Duodenal mucosa (tissue), 2 donors: ENCODE results near the gene MYO5B.

Source experiments
- H3K27ac ChIP-seq: one replicate; pipeline ENCODE4 v1.7.0; 2013; ENCODE audit warnings: low read depth, low read length
- H3K27me3 ChIP-seq, 2 donors: one replicate each; pipeline ENCODE4 v1.7.0; 2013; ENCODE audit warnings: low read length in 2 of 2, control low read depth in 1 of 2; ENCODE audit not compliant: insufficient read depth in 2 of 2, control insufficient read depth in 1 of 2
- H3K36me3 ChIP-seq, 2 donors: one replicate each; pipeline ENCODE4 v1.7.0; 2013; ENCODE audit warnings: low read length in 2 of 2, control low read depth in 1 of 2; ENCODE audit not compliant: insufficient read depth in 2 of 2, control insufficient read depth in 1 of 2
- H3K4me1 ChIP-seq, 2 donors: one replicate each; pipeline ENCODE4 v1.7.0; 2013; ENCODE audit warnings: low read length in 2 of 2, control low read depth in 1 of 2; ENCODE audit not compliant: insufficient read depth in 2 of 2, control insufficient read depth in 1 of 2
- H3K4me3 ChIP-seq, 2 donors: one replicate each; pipeline ENCODE4 v1.7.0; 2013; ENCODE audit warnings: low read length in 2 of 2, low read depth in 1 of 2
- H3K9ac ChIP-seq, 2 donors: one replicate each; pipeline ENCODE4 v1.7.0; 2013; ENCODE audit warnings: low read length in 2 of 2, low read depth in 1 of 2
- H3K9me3 ChIP-seq, 2 donors: one replicate each; pipeline ENCODE4 v1.7.0; 2013; ENCODE audit warnings: low read length in 2 of 2, control low read depth in 1 of 2; ENCODE audit not compliant: control insufficient read depth in 1 of 2

Gene MYO5B

DNA sequence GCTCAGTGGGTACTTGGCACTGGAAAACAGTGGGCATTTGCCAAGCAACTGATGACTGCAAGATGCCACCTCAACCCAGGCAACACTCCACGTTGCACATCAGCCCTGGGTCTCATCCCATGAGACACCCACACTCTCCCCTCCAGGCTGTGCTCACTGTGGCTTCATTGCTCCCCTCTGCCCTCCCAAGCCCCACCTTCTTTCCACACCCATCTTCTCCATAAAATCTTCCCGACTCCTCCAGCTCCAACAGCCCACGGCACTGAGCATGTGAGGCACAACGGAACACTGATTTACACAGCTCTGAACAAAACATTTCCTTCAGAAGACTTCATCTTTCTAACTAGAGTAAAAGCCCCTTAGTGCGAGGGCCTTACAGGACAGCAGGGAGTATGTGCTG is 263.8 kb downstream of the MYO5B start:
- Histone ChIP-seq H3K36me3 (peaks cover 16 to 54% of the 10 kb centered on the region in 2 donors), H3K4me1 (no peaks in the 10 kb centered on the region), H3K9me3 (no peaks in the 10 kb centered on the region), H3K27me3 (no peaks in the 10 kb centered on the region), H3K4me3 (no peak overlapping the region), H3K9ac (no peak overlapping the region), H3K27ac (no peak overlapping the region)

- no peak overlapping the region for H3K9ac ChIP-seq
These were observed 268.7 kb downstream of the MYO5B start for GRCh38 chr18:49926106-49926745.

GRCh38 chr18:49924293-49924983 is 270.5 kb downstream of the MYO5B start:
- Histone ChIP-seq H3K9me3 (no peaks in the 10 kb centered on the region), H3K27me3 (no peaks in the 10 kb centered on the region), H3K27ac (no peak overlapping the region), H3K4me3 (no peak overlapping the region), H3K4me1 (peaks cover 0 to 5% of the 10 kb centered on the region in 2 donors), H3K9ac (no peak overlapping the region), H3K36me3 (peaks cover 0 to 23% of the 10 kb centered on the region in 2 donors)

More at GRCh38 chr18:49926106-49926745, 268.7 kb downstream of the MYO5B start:
- peaks cover 0 to 27% of the 10 kb centered on the region in 2 donors for H3K36me3 ChIP-seq
- no peak overlapping the region for H3K27ac ChIP-seq
- H3K4me1 ChIP-seq, result peaks cover 0 to 5% of the 10 kb centered on the region in 2 donors
- H3K4me3 ChIP-seq, result no peak overlapping the region
- no peaks in the 10 kb centered on the region for H3K27me3 ChIP-seq
- H3K9me3 ChIP-seq, result no peaks in the 10 kb centered on the region

GRCh38 chr18:49922228-49922627 is 272.7 kb downstream of the MYO5B start:
- Histone ChIP-seq H3K4me3 (no peak overlapping the region), H3K27me3 (no peaks in the 10 kb centered on the region), H3K9ac (no peak overlapping the region), H3K27ac (no peak overlapping the region), H3K4me1 (peaks cover 0 to 5% of the 10 kb centered on the region in 2 donors), H3K36me3 (peaks cover 0 to 31% of the 10 kb centered on the region in 2 donors), H3K9me3 (no peaks in the 10 kb centered on the region)

- Histone ChIP-seq H3K27me3 (no peaks in the 10 kb centered on the region), H3K36me3 (peaks cover 0 to 35% of the 10 kb centered on the region in 2 donors), H3K4me3 (no peak overlapping the region), H3K4me1 (peaks cover 0 to 5% of the 10 kb centered on the region in 2 donors), H3K27ac (no peak overlapping the region), H3K9me3 (no peaks in the 10 kb centered on the region), H3K9ac (no peak overlapping the region)
These were observed 273.5 kb downstream of the MYO5B start for GRCh38 chr18:49921318-49921985.

- H3K27me3 ChIP-seq, result no peaks in the 10 kb centered on the region
- no peak overlapping the region for H3K9ac ChIP-seq
- H3K27ac ChIP-seq, result no peak overlapping the region
- H3K9me3 ChIP-seq, result no peaks in the 10 kb centered on the region
- H3K4me3 ChIP-seq, result no peak overlapping the region
- H3K36me3 ChIP-seq, result peaks cover 0 to 32% of the 10 kb centered on the region in 2 donors
- peaks cover 0 to 5% of the 10 kb centered on the region in 2 donors for H3K4me1 ChIP-seq
These were observed 274.2 kb downstream of the MYO5B start for GRCh38 chr18:49920731-49921130.

DNA sequence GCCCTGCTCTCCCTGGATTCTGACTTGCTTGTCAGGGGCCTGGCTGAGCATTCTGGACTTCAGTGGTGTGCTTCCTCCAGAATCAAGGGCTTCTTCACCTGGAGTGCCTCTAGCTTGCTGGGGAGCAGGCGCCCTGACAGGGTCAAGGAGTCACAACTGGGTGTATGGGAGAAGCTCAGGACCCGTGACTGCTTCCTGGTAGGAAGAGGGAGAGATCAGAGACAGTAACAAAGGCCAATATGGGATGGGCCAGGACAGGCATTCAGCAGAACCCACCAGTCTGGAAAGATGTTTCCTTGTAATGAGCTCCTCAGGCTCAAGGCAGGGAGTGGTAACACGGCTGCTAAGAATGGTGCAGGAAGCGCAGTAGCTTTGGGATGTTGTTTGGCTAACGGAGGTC is 277.2 kb downstream of the MYO5B start:
- H3K4me1 ChIP-seq, result no peaks in the 10 kb centered on the region
- no peak overlapping the region for H3K27ac ChIP-seq
- H3K36me3 ChIP-seq, result peaks cover 0 to 31% of the 10 kb centered on the region in 2 donors

DNA sequence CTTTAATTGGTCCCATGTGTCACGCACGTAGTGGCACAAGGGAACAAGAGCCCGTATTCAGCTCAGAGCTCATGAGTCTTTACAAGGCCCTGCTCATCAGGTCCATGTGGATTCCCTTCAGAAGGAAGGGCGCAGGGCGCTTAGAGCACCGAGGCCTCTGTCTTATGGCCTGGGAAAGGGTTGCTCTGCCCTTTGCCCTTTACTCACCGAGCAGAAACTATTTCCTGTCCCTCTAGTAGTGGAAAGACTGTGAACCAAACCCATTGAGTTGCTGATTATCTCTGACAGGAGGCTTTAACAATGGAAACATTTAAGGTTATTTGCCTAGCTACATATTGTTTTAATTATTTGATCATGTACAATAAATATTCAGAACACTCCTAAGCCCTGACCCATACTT is 279.6 kb downstream of the MYO5B start:
- H3K27me3 ChIP-seq, result no peaks in the 10 kb centered on the region
- no peak overlapping the region for H3K9ac ChIP-seq
- H3K27ac ChIP-seq, result no peak overlapping the region
- H3K36me3 ChIP-seq, result peaks cover 0 to 37% of the 10 kb centered on the region in 2 donors
- H3K4me1 ChIP-seq, result no peaks in the 10 kb centered on the region
- H3K4me3 ChIP-seq, result no peak overlapping the region
- no peaks in the 10 kb centered on the region for H3K9me3 ChIP-seq

More for the DNA sequence above, 277.2 kb downstream of the MYO5B start:
- no peaks in the 10 kb centered on the region for H3K9me3 ChIP-seq
- no peak overlapping the region for H3K9ac ChIP-seq
- no peak overlapping the region for H3K4me3 ChIP-seq
- no peaks in the 10 kb centered on the region for H3K27me3 ChIP-seq

DNA sequence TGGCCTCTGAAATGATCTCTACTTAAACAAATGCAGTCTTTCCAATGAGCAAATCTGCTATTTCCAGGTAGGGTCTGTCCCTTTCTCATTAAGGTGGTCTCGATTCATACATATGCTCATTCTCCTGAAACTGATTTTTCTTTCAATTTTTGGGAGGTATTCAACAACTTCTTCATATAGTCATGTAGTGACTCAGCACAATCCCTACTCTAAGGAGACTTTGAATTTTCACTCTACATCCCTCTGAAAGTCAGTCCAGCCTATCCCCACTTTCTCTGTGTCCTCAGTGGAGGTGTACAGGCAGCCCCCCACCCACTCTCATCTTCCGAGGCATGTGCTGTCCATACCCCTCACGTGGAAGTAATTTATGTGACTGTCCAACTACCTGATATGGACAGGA is 281.7 kb downstream of the MYO5B start:
- Histone ChIP-seq H3K27ac (no peak overlapping the region), H3K36me3 (peaks cover 0 to 47% of the 10 kb centered on the region in 2 donors), H3K4me3 (no peak overlapping the region), H3K27me3 (no peaks in the 10 kb centered on the region), H3K9me3 (no peaks in the 10 kb centered on the region), H3K9ac (no peak overlapping the region), H3K4me1 (no peaks in the 10 kb centered on the region)

DNA sequence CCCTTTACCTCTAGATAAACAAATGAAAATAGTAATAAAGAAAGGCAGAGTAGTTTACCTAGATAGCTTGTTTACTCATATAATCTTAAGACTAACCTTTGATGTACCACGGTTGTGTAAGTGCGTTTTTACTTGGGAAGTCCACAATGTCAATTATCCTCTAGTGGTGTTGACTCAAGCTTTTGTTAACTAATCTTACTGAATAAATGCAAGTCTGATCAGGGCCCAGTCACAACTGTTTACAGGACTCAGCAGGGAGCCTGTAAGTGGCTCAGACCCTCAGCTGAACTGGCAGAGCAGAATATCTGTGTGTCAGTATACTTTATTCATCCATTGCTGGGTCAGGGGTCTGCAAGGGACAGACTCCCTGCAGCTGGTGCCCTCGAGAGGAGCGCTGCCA is 283.5 kb downstream of the MYO5B start:
- Histone ChIP-seq H3K4me3 (no peak overlapping the region), H3K9me3 (no peaks in the 10 kb centered on the region), H3K27me3 (no peaks in the 10 kb centered on the region), H3K9ac (no peak overlapping the region), H3K27ac (no peak overlapping the region), H3K4me1 (no peaks in the 10 kb centered on the region), H3K36me3 (peaks cover 0 to 41% of the 10 kb centered on the region in 2 donors)
